ENCODE measurements around the gene CTBP2. TPM values are rescaled to one million over a fixed set of nuclear protein-coding genes. Genes with fewer than 3 reads are reported as not detected.

Gene CTBP2
- total RNA-seq, 1 donor: 74.3 TPM

- TF ChIP-seq CTCF (IDR thresholded peaks at IDR 0.05; ENCODE audit: insufficient read depth, low read depth, low read length): no peak
- no peak for DNase-seq (ENCODE audit: low read depth)
- H3K4me3 ChIP-seq (ENCODE audit: low read depth, low read length): no peak overlapping the region
Observed at GRCh38 chr10:124936813-124937212, 223.6 kb downstream of the CTBP2 start.

- H3K4me3 ChIP-seq (ENCODE audit: low read depth, low read length): no peak overlapping the region
- no peak for TF ChIP-seq CTCF (IDR thresholded peaks at IDR 0.05; ENCODE audit: insufficient read depth, low read depth, low read length)
- no peak for DNase-seq (ENCODE audit: low read depth)
Observed at GRCh38 chr10:124935946-124936345, 224.4 kb downstream of the CTBP2 start.

Small RNA genes lying within 50 kb of the gene (small RNA-seq; reads per million reads assigned to genes)
- not detected for gene MIR4296
- gene MRPS21P6: not detected

Other genes starting within 250 kb of the CTBP2 start
- 29.0 and 37.1 TPM in 2 replicates for gene ZRANB1, start 218.4 kb downstream of the CTBP2 start, total RNA-seq